ENCODE measurements around the gene CCDC57.

Gene CCDC57

DNA sequence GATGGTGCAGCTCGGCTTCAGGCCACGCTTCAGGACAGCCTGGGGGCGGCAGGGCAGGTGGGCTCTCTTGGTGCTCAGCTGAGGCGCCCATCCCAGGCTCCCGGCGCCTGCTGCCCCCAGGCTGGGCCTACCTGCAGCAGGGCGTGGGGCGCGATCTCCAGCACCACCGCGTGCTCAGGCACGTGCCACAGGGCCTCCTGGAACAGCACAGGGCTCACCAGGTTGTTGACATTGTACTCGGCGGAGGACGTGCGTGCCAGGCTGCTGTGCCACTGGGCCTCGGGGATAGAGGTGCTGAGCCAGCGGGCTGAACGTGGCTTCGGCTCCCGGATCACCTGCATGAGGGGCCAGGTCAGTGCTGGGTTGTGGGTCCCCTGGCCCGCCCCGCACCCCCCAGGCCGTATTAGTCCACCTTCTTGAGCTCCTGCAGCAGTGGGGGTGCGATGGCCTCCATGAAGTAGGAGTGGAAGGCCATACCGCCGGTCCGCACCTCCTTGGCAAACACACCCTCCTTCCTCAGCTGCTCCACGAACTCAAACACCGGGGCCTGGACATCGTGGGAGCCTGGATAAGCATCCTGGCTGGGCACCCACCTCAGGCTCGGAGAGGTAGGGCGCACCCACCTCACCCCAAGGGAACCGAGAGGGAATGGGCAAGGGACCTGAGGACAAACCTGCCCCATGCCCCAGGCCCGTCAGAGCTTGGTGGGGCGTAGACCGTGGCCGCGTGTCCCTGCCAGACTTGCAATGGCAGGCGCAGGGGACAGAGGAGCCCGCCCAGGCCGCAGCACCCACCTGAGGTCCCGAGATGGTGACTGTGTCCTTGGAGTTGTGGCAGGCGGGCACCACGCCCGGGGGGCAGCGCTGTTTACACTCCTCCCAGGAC is 123.6 kb downstream of the CCDC57 start:
- DNase-seq, result no peak

DNA sequence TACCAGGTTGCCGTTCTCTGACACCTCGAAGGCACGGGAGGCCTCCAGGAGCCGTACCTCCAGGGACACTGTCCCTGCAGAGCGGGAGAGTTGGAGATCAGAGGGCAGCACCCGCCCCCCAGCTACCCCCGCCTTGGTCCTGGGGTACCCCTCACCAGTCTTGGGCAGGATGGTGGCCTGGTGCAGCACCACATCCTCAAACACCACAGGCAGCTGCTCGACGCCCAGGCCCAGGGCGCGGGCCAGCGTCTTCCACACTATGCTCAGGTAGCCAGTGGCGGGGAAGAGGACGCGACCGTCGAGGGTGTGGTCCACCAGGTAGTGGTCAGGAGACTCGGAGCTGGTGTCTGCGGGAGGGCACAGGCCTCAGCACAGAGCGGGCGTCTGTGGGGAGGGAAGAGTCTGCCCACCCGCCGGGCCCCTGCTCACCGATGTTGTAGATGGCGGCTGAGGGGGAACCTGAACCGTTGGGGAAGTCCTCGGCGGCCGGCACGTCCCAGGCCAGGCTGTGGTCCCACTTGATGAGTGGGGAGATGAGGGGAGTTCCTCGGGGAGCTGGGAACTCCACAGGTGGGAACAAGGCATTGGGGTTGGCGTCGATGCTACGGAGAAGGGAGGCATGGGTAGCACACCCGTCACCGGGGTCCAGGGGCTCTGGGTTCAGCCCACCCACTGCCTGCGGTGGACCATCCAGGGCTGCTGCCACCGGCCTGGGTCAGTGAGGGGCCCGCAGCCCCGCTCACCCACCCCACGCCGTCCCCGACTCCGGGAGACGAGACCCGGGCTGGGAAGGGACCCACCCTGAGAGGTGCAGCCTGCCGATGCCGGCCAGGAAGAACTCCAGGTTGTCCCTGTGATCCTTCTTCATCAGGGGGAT is 124.4 kb downstream of the CCDC57 start:
- no peak for DNase-seq

DNA sequence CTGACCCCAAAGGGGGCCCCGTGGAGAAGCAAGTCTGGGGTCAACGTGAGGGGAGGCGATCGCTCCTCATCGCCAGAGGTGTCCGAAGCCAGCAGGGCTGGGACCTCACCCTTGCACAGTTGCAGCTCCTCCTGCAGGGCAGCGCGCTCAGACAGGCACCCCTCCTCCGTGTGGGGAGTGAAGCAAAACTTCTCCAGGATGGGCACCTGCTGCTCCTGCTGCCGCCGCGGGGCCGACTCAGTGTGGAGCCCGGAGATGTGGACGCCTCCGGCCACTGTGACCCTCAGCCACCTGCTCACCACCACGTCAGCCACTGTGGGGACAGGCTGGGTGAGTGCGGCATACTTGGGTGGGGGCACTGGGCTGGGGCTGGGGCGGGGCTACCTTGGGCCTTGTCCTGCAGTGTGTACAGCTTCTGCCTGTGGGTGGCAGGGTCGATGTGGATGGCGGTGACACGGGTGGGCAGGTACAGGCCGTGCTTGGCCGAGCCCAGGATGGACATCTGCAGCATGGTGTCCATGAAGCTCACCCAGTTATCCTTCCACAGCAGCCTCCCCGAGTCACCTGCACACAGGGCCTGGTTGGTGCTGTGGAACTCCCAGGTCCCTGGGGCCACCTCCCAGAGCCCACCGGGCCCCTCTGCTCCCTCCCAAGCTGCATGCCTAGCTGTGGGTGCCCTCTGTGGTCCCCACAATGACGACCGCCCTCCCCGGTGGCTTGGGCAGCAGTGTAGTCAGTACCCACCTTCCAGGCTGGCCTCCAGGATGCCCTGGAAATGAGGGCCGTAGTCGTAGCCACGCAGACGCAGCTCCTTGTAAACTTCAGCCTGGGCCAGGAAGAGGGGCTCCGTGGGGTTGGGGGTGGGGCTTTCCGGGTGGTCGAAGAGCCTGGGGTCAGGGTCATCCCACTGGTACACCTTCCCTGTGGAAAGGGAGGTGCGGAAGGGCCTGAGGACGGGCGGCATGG is 125.4 kb downstream of the CCDC57 start:
- no peak for DNase-seq

DNA sequence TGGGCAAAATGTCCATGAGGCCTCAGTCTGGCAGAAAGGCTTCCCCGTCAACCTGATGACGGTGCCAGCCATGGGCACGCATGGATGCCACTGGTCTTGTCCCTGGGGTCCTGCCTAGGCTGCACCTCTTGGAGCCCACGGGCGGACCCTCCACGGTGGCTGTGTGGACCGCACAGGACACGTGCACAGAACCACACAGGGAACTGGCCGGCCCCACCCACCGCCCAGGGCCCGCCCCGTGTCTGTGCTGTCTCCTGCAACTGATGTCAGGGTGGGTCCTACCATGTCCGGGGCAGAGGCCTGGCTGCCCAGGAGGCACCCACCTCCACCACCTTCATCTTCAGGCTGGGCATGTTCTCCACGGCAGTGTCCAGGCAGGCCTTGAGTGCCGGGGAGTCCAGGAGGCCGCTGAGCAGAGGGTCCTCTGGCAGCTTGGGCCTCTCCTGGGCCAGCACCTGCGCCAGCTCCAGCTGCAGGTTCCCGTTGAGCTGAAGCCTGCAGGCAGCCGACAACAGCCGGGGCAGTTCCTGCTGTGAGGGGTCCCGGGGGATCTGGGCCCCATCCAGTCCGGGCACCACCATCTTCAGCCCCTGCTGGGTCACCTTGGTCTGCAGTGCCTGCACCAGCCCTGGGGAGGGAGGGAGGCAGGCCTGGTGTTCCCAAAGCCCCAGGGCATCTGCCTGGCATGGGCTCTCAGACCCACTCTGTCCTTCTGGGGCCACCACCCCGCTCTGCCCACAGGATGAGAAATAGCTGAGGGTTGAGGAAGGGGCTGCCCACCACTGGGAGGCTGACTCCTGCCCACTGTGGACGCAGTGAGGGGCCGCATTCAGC is 126.5 kb downstream of the CCDC57 start:
- DNase-seq, result no peak

DNA sequence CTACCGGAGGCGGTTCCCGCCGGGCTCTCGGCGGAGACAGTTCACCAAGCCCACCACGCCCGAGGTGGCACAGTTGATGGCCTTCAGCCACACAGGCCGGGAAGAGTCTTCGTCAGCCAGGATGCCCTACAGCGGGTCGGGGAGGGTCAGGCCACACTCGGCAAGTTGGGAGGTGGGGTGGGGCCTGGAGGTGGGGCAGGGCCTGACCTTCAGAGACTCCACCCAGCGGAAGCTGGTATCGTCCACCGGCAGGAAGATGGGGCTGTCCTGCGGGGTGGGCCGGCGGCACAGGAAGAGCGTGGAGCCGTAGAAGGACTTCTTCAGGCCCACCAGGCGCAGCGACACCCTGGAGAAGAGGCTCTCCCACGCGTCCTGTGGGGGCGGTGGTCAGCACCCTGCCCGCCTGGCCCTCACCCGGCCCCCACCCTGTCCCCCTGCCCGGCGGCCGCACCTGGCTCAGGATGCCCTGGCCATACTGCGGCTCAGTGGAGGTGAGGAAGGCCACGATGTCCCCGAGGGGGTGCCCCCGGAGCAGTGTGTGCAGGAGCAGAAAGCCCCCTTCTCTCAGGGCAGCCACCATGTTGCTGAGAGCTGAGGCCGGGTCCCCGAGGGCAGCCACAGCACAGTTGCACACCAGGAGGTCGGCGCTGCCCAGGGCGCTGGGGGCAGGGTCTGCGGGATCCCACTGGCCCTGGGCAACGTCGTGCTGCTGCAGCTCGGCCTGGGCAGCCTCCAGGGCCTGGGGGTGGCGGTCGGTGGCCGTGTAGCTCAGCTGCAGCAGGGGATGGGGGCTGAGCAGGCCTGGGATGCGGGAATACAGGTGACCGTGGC is 127.4 kb downstream of the CCDC57 start:
- no peak for DNase-seq

DNA sequence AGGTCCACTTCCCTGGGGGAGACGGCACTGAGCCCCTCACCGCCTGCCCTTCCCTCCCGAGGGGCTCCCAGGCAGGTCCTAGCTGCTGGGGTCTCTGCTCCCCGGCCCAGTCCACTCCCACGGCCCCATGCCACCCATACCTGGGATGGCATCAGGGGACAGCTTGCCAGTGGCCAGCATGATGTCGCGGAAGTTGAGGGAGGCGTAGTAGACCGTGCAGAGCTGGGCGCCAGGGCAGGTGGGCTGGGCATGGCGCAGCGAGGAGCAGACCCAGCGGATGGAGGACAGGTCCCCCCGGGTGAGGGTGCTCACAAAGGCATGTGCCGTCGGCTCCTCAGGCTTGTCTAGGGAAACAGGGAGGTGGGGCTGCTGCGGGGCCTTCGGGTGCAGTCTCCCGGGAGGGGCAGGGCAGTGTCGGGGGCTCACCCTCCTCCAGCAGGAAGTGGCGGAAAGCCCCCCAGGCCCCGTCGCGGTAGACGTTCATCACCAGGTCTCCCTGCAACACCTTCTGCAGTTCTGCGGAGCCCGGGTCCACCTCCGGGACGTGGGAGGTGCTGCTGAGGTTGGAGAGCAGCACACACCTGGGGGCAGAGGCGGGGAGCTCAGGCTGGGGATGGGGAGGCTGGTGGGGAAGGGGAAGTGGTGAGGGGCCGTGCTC is 128.1 kb downstream of the CCDC57 start:
- DNase-seq, result no peak

DNA sequence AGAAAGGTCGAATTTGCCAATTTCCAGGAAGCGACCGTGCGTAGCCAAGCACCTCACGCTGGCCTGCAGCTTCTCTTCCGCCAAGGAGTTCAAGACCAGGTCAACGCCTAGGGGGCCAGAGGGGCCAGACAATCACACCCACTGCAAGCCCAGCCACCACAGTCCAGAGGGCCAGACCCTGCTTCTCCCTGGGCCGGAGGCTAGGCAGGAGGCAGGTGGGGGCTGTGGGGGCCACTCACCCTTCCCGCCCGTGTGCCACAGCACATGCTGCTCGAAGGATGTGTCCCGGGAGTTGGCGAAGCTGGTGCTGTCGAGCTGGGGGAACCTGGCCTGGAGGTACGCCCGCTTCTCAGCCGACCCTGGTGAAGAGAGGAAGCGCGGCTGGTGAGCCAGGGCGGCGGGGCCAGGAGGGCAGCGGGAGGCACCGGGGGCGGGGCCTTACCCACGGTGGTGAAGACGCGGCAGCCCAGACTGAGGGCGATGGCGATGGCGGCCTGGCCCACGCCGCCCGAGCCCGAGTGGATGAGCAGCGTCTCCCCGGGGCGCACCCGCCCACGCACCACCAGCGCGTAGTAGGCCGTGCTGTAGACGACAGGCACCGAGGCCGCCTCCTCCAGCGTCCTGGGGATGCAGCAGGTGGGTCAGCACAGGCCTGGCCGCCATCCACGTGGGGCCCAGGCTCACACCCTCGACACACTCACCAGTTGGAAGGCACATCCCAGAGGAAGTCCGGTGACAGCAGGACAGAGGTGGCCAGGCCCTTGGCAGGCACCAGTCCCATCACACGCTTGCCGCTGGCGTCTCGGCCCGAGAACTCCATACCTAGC is 128.9 kb downstream of the CCDC57 start:
- DNase-seq, result no peak

DNA sequence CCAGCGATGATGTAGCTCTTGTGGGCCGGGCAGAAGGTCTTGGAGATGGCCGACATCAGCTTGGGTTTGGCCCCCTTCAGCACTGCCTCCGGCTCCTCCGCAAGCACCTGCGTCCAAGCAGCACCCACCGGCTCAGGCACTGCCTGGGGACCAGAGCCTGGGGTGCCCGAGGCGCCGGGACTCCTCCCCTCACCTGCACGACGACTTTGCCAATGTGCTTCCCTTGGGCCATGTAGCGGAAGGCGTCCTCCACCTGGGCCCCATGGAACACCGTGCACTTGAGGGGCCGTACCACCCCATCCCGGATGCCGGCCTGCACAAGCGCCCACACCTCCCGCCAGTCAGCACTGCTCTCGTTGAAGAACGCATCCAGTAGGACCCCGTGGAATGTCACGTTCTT is 129.6 kb downstream of the CCDC57 start:
- no peak for DNase-seq

DNA sequence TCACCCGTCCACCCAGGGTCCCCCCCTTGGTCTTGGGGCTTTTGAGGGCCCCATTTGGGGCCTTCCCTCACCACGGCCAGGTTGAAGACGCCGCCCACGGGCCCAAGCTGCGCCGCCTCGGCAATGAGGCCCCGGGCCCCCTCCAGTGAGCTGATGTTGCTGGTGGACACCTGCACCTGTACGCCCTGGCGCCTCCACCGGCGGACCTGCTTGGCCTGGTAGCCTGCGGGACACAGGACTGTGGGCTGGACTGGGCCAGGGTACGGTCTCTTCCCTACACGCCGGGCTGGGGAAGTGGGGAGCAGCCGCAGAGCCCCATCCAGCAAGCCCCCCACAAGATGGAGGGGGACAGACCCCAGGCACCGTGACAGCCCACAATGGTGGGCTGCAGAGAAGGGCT is 130.2 kb downstream of the CCDC57 start:
- no peak for DNase-seq

DNA sequence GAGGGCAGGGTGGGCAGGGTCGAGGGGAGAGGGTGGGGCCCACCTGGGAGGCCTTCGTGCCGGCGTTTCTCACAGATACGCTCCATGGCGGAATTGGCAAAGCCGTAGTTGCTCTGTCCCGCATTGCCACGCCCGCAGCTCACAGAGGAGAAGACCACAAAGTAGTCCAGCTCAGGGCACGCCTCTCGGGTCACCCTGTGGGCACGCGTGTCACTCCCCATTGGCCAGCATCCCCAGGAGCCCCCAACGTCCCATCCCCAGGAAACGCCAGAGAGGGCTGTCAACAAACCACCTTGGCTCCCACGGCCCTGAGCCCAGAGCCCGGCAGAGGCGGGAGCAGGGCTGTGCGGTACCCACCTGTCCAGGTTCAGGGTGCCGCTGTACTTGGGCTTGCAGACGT is 130.7 kb downstream of the CCDC57 start:
- no peak for DNase-seq

DNA sequence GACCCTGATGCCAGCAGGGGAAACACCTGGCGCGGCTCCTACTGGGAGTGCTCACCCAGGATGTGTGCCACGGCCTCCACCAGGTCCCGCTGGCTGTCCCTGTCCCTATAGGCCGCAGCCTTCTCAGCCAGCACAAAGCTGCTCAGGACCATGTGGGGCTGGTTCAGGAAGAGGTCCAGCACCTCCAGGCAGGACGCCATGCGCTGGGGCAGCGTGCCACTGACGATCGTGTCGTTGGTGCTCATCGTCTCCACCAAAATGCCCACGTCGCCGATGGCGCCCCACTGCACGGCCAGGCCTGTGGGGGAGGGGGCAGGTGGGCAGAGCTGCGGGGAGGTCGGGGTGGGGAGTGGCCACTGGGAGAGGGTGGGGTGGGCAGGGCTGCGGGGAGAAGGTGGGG is 131.1 kb downstream of the CCDC57 start:
- no peak for DNase-seq

DNA sequence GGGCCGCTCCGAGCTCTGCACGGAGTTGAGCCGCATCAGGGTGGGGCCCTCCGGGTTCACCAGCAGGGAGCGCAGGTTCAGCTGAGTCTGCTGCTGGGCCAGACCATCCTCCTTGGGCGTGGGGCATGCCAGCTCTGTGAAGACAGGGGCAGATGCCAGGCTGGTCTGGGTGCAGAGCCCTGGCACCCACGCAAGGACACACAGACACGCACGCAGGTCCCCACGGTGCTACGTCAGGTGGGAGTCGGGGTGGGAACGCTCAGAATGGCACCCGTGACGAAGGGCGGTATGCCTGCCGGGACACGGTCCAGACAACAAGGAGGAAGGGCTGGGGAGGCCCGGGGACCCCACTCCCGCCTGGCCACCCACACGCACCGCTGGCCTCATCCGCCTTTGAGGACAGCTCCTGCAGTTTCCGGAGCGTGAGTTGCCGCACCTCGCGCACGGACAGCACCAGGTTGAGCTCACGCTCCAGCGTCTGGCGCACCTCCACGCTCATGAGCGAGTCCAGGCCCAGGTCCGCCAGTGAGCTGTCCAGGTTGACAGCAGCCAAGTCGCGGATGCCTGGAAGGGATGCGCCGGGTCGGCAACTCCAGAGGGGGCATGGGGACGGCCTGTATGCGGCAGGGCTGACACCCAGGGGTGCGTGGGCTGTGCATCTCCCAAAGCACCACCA is 131.7 kb downstream of the CCDC57 start:
- DNase-seq, result no peak

DNA sequence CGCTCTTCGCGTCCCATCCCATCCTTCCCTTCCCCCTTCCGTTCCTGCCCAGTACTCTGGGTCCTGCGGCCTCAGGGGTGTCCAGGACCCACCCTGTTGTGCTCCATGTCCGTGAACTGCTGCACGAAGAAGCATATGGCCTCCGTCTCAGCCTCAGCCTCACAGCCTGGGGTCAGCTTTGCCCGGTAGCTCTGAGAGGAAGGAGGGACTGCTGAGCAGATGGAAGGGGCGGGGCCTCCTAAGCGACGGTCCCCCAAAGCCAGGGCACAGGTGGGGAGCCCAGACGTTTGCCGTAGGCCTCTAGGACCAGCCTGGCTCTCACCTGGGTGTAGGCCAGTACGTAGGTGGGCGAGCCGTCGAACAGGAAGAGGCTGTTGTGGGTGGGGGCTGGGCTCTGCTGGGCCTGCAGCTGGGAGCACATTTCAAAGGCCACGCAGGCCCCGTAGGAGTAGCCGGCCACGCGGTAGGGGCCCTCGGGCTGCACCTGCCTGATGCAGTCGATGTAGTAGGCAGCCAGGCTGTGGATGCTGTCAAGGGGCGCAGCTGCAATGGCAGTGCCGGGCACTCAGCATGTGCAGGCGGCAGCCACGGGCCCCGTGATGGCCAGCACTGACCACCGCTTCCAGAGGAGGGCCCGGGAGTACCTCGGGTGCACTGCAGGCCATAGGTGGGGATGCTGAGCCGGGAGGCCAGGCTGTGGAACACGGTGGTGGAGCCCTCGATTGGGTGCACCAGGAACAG is 132.4 kb downstream of the CCDC57 start:
- DNase-seq, result no peak

DNA sequence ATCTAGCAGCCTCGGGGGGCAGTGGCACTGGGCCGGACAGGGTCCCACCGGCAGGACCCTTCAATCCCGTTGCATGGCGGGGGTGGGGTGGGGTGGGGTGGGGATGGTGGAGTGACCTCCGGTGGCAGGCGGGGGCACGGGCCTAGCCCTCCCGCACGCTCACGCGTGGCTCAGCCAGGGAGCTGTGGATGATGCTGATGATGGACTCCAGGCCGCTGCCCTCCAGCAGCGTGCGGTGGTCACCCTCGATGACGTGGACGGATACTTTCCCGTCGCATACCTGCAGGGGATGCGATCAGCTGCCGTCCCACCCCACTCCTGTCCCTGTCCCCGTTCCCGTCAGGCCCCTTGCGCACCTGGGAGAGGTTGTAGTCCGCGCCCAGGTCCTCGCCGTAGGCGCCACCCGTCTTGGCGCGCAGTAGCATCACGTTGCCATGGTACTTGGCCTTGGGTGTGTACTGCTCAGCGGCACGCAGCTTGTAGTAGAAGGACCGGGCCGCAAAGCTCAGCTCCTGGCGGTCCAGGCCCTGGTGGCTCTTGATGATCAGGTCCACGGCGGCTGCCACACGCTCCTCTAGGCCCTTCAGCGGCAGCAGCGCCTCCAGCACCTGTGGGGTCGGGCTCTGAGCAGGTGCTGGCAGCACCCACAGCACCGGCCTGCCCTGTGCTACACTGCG is 133.5 kb downstream of the CCDC57 start:
- DNase-seq, result no peak

DNA sequence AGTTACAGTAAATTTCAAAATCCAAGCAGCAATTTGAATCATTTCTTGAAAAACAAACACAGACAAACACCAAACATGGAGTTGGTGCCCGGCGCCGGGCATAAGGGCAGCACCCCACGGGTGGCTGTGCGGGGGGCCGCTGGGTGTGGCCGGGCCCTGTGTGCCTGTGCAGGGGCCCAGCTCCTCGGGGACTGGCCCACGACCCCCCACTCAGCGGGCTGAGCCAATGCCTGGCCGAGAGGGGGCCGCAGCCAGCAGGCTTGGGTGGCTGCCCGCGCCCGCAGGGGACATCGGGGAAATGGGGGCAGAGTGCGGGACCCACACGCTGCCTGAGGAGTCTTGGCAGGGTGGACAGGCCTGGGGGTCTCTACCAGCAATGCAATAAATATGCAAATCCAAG is 134.2 kb downstream of the CCDC57 start:
- DNase-seq, result no peak

DNA sequence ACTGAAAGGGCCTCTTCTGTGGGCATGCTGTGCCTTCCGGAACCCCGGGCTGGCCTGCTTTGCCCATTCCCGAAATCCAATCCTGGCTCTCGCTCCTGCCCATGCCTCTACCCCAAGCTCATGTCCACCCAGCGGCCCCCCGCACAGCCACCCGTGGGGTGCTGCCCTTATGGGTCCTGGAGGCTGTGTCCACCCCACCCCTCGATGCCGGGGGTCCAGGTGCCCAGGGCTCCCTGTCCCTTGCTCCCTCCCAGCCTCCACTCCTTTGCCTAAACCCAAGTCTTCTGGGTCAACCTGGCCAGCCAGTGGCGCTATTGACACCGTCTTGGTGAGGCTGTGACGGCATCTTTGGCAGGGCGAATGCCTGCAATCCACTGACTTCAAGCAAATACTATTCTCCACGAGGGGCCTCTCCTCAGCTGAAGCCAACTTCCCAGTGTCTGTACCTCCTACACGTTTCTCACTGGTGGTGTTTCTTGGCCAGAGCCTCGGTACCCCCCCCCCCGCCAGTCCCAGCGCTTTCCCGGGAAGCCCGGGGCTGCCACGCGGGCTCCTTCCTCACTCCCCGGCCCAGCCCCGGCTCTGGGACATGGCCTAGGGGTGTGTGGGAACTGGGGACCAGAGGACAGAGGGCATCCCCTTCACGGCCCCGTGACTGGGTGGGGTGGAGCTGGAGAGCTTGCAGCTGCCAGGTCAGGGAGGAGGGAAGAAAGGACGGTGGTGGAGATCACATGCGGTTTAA is 134.9 kb downstream of the CCDC57 start:
- DNase-seq, result no peak
